Measurements from ENCODE around the gene KLHL13. TPM values are rescaled to one million over a fixed set of nuclear protein-coding genes. Genes with fewer than 3 reads are reported as not detected.

The KLHL13 gene
- total RNA-seq, 1 experiment from 2014 or later = 1.6 TPM

- DNase-seq (ENCODE audit: unreplicated experiment) = no peak
- TF ChIP-seq, protein P1, sequence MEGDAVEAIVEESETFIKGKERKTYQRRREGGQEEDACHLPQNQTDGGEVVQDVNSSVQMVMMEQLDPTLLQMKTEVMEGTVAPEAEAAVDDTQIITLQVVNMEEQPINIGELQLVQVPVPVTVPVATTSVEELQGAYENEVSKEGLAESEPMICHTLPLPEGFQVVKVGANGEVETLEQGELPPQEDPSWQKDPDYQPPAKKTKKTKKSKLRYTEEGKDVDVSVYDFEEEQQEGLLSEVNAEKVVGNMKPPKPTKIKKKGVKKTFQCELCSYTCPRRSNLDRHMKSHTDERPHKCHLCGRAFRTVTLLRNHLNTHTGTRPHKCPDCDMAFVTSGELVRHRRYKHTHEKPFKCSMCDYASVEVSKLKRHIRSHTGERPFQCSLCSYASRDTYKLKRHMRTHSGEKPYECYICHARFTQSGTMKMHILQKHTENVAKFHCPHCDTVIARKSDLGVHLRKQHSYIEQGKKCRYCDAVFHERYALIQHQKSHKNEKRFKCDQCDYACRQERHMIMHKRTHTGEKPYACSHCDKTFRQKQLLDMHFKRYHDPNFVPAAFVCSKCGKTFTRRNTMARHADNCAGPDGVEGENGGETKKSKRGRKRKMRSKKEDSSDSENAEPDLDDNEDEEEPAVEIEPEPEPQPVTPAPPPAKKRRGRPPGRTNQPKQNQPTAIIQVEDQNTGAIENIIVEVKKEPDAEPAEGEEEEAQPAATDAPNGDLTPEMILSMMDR (IDR thresholded peaks at IDR 0.05; ENCODE audit: unreplicated experiment) = no peak
- H3K9me3 Mint-ChIP-seq (ENCODE audit: unreplicated experiment) = peaks cover 7% of the 10 kb centered on the region
- no peak overlapping the region for H3K4me3 Mint-ChIP-seq (ENCODE audit: unreplicated experiment)
- intact Hi-C loops (cut with micrococcal nuclease) = no loop called here
- no peaks in the 10 kb centered on the region for H3K36me3 Mint-ChIP-seq (ENCODE audit: insufficient read depth, unreplicated experiment)
- peak overlapping the region; percentile 42 for H3K27ac Mint-ChIP-seq (ENCODE audit: low read depth, unreplicated experiment)
- no peaks in the 10 kb centered on the region for H3K27me3 Mint-ChIP-seq (ENCODE audit: insufficient read depth, unreplicated experiment)
- no peaks in the 10 kb centered on the region for H3K4me1 Mint-ChIP-seq (ENCODE audit: insufficient read depth, unreplicated experiment)
- BruUV-seq (replicated peaks) = no TSS peak
- ChIA-PET CTCF (interaction anchor here (0.6 kb wide), 1 partner anchor 325 kb away, joined by 4 read pairs; no protein-coding TSS in a partner anchor), POLR2A (no interaction called here)
Observed at GRCh38 chrX:118047446-118048186, 69.0 kb downstream of the KLHL13 start.

DNA sequence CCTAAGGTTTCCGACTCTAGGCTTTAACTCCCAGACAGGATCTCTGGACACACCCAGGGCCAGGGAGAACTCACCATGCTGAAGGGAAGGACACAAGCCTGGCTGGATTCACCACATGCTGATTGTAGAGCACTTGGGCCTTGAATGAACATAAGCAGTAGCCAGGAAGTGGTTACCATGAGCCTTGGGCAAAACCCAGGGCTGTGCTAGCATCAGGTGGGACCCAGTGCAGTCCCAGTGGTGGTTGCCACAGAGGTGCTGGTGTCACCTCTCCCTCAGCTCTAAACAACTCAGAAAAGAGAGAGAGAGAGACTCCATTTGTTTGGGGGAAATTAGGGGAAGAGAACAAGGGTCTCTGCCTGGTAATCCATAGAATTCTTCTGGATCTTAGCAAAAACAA is 77.0 kb downstream of the KLHL13 start:
- BruUV-seq (replicated peaks) = no TSS peak
- ChIA-PET CTCF (interaction anchor here (0.6 kb wide), 1 partner anchor 63 kb away, joined by 3 read pairs; no protein-coding TSS in a partner anchor), POLR2A (no interaction called here)
- intact Hi-C loops (cut with micrococcal nuclease) = no loop called here
- H3K27ac Mint-ChIP-seq (ENCODE audit: low read depth, unreplicated experiment) = peak overlapping the region; percentile 35
- H3K4me3 Mint-ChIP-seq (ENCODE audit: unreplicated experiment) = no peak overlapping the region
- no peaks in the 10 kb centered on the region for H3K4me1 Mint-ChIP-seq (ENCODE audit: insufficient read depth, unreplicated experiment)
- no peak for DNase-seq (ENCODE audit: unreplicated experiment)
- TF ChIP-seq, protein P1 (IDR thresholded peaks at IDR 0.05; ENCODE audit: unreplicated experiment) = no peak
- H3K27me3 Mint-ChIP-seq (ENCODE audit: insufficient read depth, unreplicated experiment) = no peaks in the 10 kb centered on the region
- no peaks in the 10 kb centered on the region for H3K36me3 Mint-ChIP-seq (ENCODE audit: insufficient read depth, unreplicated experiment)
- H3K9me3 Mint-ChIP-seq (ENCODE audit: unreplicated experiment) = peaks cover 7% of the 10 kb centered on the region

DNA sequence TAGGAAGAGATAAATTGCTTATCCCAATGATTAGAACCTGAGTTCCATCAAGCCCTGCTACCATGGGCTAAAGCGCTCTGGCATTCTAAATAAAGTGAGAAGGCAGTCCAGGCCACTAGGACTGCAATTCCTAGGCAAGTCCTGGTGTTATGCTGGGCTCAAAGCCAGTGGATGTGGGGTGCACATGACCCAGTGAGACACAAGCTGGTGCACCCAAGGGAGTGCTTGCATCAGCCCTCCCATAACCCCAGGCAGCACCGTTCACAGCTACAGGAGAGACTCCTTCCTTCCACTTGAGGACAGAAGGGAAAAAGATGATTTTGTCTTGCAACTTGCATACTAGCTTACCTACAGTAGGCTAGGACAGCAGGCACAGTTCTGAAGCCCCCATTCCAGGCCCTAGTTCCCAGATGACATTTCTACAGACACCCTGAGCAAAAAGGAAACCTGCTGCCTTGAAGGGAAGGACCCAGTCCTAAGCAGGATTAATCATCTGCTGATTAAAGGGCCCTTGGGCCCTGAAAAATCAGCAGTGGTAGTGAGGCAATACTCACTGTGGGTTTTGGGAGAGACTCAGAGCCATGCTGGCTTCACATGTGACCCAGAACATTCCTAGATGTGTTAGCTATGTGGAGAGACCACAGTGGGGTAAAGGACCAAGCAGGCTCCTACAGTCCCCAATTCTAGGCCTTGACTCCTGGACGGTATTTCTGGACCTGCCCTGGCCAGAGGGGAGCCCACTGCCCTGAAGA is 77.8 kb downstream of the KLHL13 start:
- no TSS peak for BruUV-seq (replicated peaks)
- H3K4me3 Mint-ChIP-seq (ENCODE audit: unreplicated experiment) = no peak overlapping the region
- H3K9me3 Mint-ChIP-seq (ENCODE audit: unreplicated experiment) = peaks cover 7% of the 10 kb centered on the region
- no peaks in the 10 kb centered on the region for H3K4me1 Mint-ChIP-seq (ENCODE audit: insufficient read depth, unreplicated experiment)
- intact Hi-C loops (cut with micrococcal nuclease) = no loop called here
- H3K27ac Mint-ChIP-seq (ENCODE audit: low read depth, unreplicated experiment) = peak overlapping the region; percentile 35
- H3K27me3 Mint-ChIP-seq (ENCODE audit: insufficient read depth, unreplicated experiment) = no peaks in the 10 kb centered on the region
- DNase-seq (ENCODE audit: unreplicated experiment) = peak; percentile 58
- H3K36me3 Mint-ChIP-seq (ENCODE audit: insufficient read depth, unreplicated experiment) = no peaks in the 10 kb centered on the region
- TF ChIP-seq, protein P1 (IDR thresholded peaks at IDR 0.05; ENCODE audit: unreplicated experiment) = no peak
- CTCF ChIA-PET = no interaction called here
- POLR2A ChIA-PET = no interaction called here

DNA sequence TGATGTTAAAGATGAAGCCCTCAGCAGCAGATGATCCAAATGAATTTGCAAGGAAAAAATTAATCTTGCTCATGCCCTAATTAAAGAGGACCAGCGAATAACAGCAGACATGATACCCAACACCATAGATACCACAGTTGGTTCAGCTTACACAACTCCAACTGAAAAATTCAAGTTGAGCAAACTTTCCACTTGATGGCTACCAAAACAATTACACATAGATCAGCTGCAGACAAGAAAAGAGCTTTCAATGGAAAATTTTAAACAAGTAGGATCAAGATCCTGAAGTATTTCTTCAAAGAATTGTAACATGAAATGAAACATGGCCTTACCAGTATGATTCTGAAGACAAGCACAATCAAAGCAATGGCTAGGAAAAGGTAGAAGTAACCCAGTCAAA is 90.0 kb downstream of the KLHL13 start:
- CTCF ChIA-PET = no interaction called here
- H3K4me1 Mint-ChIP-seq (ENCODE audit: insufficient read depth, unreplicated experiment) = no peaks in the 10 kb centered on the region

More for the DNA sequence above, 90.0 kb downstream of the KLHL13 start:
- intact Hi-C loops (cut with micrococcal nuclease) = no loop called here
- Mint-ChIP-seq H3K9me3 (ENCODE audit: unreplicated experiment) (no peaks in the 10 kb centered on the region), H3K27me3 (ENCODE audit: insufficient read depth, unreplicated experiment) (no peaks in the 10 kb centered on the region), H3K36me3 (ENCODE audit: insufficient read depth, unreplicated experiment) (no peaks in the 10 kb centered on the region), H3K4me3 (ENCODE audit: unreplicated experiment) (no peak overlapping the region), H3K27ac (ENCODE audit: low read depth, unreplicated experiment) (no peak overlapping the region)
- BruUV-seq (replicated peaks) = no TSS peak
- POLR2A ChIA-PET = no interaction called here
- TF ChIP-seq, protein P1 (IDR thresholded peaks at IDR 0.05; ENCODE audit: unreplicated experiment) = no peak
- no peak for DNase-seq (ENCODE audit: unreplicated experiment)
